NCI-H526 treated with DMSO at 0.1 percent for 48 hours (cell line): ENCODE measurements around the gene FRRS1.
"Not testable (repeated sequence)": the region's sequence is repeated elsewhere in the genome, so short reads cannot be mapped to it uniquely, and the experiment has no call there.

Experiments used
- DNase-seq: peaks from one replicate; lab custom pipeline; 2025; lab: John Stamatoyannopoulos, UW

Gene FRRS1

DNA sequence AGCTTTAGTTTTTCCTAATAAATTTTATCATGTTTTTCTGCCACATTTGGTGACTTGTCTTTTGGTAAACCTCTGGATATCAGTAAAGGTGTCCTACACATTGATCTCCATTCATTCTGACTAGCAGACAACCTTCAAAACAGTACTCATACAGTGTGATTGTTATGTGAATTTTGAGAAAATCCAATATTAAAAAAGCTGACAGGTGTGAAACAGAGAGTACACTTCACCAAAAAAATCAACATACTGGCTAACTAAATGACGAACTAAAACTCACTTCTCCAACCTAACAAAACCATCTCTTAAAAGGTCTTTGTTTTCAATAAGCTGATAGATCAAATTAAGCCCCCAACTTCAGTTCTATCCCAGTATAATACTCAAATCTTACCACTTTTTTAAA, 1.5 kb downstream of the FRRS1 start:
- DNase-seq = no peak

DNA sequence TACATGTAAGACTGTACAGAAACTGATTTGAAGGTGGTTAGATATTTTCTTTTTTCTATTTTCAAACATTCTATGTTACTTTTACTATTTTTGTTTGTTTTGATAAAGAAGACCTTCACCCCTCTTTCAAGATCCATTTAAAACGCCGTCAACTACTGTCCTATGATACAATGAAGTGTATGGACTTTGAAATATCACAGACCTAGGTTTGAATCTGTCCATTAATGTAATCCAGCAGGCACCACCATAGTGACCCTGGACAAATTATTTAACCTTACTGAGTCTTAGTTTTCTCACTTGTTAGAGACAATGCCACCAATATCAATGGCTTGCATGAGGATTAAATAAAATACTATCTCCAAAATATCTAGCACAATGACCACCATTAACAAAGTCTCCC, 2.0 kb downstream of the FRRS1 start:
- no peak for DNase-seq

DNA sequence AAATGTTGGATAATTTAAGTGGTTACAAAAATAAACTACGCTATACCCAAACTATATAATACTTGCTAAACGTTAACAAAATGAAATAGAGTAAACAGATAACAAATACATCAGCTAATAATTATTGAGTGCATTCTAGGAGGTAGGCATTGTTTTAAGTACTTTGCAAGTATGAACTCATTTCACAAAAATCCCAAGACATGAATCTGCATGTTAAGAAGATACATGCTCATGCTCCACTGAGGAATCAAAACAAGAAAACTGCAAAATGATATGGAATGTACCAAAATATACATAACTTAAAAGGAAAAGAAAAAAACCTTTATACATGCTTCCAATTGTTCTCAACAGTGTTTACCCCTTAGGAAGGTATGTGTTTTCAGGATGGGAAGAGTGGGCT, 2.5 kb downstream of the FRRS1 start:
- DNase-seq = no peak

DNA sequence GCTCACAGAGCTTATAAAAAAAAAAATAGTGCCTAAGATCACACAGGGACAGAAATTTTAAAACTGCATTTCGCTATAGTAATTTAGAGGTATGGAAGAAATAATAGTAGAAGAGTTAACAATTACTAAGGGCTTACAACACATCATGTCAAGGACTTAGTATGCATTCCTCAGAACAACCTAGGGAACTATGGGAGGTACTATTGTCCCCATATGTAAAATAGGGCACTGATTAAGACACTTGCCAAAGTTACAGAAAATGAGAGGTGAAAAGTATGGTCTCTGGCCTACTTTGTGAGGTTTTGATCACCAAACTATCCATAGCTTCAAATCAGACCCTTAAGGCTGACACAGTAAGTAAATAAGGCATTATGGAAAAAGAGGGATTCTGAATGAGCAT, 4.7 kb downstream of the FRRS1 start:
- no peak for DNase-seq

DNA sequence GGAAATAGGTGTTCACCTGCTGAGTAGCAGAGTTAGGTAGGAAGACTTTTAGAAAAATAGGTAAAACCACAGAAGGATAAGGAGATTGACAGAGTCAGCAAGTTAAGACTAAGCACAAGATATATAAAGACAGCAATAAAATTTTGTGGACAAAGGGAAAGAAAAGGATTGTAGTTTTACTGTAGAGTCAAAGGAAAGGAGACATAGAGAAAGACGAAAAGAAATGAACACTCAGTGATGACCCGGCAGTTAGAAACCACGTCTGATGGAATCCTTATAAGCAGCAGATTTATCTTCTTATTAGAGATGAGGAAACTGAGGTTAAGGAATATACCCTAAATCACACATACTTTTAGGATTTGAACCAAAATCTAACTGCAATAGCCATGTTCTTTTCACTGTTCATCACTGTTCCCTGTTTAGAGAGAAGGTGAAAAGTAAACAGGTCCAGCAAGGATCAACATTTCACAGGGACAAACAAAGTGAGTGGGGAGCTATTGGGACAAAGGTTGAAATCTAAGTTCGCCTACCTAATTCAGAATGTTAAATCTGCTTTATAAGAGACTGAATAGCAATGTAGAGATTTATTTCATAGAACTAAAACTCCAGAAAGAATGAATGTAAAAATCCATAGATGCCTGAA, 6.8 kb downstream of the FRRS1 start:
- DNase-seq = no peak

DNA sequence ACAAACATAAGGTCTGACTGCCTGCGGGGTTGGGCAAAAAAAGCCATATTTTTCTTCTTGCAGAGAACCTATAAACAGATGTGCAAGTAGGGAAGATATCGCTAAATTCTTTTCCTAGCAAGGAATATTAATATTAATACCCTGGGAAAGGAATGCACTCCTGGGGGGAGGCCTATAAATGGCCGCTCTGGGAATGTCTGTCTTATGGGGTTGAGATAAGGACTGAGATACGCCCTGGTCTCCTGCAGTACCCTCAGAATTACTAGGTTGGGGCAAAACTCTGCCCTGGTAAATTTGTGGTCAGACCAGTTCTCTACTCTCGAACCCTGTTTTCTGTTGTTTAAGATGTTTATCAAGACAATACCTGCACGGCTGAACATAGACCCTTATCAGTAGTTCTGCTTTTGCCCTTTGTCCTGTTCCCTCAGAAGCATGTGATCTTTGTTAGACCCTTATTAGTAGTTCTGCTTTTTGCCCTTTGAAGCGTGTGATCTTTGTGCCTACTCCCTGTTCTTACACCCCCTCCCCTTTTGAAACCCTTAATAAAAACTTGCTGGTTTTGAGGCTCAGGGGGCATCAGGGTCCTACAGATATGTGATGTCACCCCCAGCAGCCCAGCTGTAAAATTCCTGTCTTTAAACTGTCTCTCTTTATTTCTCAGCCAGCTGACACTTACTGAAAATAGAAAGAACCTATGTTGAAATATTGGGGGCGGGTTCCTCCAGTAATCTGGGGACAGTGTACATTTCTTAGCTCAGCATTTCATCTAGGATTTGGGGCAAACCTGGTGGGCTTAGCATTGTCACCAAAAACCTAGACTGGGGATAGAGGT, 7.5 kb downstream of the FRRS1 start:
- DNase-seq = not testable (repeated sequence)

DNA sequence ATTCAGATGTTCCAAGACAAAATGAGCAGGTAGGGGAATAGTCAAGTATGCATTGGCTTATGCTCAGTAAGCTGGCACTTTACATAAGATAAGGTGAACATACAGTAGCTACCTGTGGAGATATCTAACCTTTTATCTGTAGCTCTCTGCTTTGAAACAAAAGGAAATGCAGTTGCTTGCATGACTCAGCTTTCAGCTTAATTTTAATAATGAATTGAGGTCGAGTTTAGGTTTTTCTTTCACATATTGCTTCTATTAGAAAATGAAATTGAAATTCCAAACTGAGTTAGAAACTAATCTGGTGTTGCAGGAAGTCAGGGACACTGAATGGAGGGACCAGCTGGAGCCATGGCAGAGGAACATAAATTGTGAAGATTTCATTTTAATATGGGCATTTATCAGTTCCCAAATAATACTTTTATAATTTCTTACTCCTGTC, 8.3 kb downstream of the FRRS1 start:
- DNase-seq = no peak

DNA sequence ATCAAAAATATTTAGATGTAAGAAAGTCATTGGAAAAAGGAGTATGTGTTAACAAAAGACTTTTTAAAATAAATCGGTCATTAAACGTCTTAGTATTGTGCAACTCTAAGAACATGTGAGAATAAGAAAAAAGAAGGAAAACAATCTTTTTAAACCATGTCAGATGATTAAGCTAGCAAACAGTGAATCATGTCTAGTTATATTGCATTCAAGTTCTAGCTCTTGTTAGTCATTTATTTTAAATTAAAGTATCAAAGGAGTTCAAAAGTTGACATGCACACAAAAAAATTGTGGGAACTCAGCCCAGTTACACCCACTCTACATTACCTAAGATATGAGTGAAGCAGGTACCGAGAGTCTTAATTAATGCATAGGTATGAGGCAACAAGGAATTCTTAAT, 9.8 kb downstream of the FRRS1 start:
- no peak for DNase-seq

DNA sequence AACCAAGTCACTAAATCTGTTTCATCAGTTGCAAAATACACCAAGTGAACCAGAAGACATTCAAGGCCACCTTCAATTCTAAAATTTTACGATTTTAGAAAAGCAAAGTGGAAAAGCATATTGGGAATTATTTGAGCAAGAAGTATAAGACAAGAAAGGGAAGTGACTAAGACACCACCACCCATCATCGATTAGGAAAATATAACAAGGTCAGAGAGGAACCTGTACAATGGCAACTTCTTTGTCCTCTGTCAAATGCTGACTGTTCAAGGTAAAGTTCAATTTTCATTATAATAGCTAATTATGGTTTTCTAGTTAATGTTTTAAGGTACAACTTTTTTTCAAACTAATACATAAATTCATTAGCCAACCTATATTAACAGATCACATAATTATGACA, 10.8 kb downstream of the FRRS1 start:
- DNase-seq = no peak

DNA sequence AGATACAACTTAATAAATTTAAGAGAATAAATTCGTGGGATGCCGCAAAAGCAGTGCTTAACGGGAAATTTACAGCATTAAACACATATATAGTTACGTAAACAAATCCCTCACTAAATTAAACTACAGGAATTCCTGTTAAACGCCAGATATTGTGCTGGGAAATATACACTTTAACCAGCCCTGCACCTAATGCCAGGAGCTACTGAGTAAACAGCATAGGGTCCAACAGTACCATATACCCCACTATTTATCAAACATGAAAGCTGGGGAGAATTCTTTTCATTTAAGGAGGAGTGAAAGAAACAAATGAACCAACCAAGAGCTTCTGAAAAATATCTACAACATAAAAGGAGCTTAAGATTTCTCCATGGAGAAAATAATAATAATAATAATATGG, 11.7 kb downstream of the FRRS1 start:
- DNase-seq = no peak

DNA sequence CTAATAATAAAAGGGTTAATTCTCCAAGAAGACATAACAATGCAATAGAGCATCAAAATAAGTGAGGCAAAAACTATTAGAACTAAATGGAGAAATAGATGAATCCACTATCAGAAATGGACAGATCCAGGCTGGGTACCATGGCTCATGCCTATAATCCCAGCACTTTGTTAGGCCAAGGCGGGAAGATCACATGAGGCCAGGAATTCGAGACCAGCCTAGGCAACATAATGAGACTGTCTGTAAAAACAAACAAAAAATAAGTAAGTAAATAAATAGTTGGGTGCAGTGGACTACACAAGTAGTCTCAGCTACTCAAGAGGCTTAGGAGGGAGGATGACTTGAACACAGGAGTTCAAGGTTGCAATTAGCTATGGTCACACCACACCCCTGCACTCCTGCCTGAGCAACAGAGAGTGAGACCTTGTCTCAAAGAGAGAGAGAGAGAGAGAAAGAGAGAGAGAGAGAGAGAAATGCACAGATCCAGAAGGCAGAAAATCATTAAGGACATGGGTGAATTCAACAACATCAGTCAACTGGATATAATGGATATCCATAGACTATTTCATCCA, 12.3 kb downstream of the FRRS1 start:
- no peak for DNase-seq

DNA sequence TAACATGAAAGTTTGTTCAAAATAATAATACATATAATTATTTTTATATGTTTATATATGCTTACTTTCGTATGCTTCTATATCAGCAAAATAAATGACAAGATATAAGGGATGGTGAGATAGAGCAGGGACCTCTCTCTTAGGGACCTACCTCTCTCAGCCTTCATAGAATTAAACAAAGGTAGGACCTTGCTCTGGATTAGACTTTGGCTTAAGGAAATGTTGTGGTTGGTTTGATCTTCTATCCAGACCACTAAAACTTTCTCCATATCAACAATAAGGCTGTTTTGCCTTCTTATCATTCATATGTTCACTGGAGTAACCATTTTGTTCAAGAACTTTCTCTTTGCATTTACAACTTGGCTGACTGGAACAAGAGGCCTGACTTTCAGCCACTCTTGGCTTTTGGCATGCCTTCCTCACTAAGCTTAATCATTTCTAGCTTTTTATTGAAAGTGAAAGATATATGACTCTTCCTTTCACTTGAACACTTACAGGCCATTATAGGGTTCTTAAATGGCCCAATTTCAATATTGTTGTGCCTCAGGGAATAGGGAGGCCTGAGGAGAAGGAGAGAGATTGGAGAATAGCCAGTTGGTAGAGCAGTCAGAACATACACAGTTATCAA, 14.4 kb downstream of the FRRS1 start:
- no peak for DNase-seq

DNA sequence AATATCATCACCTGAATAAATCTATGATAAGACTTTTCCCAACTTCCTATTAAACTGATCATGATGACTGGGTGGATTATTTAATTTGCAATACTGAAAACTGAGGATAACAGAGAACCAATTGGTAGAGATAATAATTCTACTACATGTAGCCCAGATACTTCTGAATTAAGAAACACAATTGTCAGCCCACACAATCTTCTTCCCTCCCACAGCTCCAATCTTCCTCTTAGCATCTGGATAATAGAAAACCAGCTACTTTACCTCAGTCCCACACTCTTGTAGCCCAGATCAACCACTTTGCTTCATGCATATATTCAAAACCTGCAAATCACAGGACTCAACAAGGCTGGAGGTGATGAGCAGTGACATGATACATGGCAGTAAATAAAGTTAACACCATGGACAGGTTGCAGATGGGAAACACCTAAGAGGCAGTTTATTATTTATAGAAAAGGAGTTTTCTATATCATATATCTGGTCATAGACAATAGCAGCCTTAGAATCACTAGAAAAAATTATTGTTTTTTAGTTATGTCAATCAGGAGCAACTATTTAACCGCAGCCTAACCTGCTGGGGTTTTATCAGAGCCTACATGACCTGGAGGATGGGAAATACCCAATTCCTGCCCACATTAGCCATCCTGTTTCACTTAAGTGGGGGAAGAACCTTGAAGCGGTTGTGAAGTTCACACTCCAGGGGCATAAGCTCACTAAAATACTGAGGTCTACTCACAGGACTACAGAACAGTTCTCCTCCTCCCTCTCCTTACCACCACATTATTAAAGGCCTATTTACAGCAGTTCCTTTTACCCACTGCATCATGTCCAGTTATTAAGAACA, 16.7 kb downstream of the FRRS1 start:
- DNase-seq = no peak

DNA sequence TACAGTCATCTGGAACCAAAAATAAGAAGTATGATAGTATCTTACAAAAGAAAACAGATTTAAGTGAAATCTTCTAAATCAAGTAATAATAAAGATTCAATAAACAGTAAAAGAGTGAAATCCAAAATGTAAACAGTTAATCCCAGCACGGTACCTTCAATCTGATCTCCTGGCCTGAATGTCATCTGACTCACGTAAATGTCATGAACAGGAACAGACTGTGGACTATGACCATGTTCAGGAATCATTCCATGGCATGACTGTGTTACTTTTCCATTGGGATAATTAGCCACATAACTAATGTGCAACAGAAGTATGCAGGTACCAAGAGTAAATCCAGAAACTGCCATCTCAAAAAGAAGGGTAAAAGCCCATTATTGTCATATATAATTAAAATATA, 18.0 kb downstream of the FRRS1 start:
- DNase-seq = no peak

DNA sequence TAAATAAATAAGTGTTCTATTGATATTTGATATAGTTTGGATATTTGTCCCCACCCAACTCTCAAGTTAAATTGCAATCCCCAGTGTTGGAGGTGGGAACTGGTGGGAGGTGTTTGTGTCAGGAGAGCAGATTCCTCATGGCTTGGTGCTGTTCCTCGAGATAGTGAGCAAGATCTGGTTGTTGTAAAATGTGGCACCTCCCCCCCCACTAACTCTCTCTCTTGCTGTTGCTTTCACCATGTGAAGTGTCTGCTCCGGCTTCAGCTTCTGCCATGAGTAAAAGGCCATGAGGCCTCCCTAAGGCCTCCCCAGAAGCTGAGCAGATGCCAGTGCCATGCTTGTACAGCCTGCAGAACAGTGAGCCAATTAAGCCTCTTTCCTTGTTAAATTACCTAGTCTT, 20.8 kb downstream of the FRRS1 start:
- no peak for DNase-seq

DNA sequence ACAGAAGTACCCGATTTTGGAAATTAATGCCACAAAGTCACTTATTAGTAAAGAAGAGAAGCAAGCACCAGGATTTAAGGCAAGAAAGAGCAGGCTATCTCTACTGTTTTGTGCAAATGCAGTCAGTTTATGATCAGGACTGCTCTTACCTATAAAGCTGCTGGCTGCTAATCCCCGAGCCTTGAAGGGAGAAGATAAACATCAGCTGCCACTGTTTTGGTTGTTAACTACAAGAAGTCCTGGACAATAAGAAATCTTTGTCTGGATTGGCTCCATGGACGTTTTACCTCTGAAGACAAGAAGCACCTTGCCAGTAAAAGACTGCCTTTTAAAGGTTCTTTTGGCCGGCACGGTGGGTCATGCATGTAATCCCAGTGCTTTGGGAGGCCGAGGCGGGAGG, 21.4 kb downstream of the FRRS1 start:
- no peak for DNase-seq

DNA sequence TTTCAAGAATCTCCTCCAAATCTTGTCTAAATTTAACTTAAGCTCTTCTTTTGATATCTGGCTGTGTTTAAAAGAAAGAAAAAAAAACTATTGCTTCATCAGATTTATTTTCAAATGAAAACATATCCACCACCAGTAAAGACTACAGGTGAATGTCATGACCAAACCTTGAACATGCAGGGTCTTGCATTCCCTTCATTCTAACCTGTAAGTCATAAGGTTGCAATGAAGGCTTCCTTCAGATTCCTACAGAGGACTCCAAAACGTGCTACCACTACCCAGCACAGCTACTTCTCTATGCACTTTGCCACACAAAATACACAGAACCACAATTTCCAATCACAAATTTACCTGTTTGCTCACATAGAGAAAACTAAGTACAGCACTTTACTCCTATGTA, 26.3 kb downstream of the FRRS1 start:
- no peak for DNase-seq

DNA sequence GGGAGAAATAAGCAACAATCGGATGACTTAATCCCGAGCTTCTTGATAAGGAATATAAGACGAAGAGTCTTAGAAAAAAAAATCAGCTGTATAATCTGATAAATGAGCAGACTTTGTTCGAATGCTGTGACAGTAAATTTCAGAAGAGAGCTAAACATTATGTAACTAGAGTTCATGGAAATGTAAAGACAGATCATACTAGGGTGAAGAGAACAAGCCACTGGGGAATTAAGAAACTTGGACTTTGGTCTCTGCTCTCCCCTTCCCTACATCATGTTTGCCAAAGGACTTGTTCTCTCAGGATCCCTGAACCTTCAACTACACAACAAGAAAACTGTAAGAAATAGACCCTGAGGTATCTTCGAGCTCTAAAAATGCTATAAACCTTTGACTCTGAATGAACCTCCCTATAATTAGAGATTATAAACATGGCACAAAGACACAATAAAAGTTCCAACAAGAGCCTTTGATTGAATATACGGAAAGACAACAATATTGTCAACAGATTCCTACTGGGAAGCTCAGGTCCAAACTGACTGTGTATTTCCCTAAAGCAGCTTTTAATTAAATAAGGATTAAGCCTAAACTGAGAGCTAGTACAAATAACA, 27.5 kb downstream of the FRRS1 start:
- DNase-seq = peak; percentile 55

DNA sequence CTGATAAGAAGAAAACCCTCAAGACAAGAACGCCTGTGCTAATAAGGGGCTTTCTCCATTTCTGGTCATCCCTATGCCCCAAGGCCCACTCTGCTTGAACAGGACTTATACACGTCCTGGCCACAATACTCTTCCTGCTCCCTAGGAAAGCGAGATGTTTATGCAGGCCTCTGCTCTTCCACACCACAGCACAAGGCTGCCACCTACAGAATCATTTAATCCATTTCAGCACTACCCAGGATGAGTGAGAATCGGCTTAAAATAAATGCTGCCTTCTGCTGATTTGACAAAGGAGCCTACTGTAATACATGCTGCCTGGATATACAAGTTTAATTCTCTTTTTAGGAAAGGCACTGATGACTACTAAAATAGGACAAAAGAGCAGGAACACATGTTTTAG, 29.4 kb downstream of the FRRS1 start:
- peak; percentile 73 for DNase-seq

DNA sequence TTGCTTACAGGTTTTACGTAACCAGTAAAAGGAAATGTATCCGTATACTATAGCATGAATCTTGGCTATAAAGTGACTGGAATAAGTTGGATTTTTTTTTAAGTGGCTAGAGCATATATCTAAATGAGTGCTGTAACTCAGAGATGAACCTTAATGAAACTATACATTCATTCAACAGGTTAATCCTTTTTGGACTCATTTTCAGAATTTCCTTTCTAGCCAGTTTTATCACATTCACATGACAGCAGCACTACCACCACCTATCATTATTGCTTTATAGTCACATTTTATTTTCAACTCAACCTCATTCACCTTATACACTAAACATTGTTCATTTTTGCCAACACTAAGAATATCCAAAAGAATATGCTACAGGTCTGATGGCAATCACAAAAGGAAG, 30.6 kb downstream of the FRRS1 start:
- DNase-seq = no peak

DNA sequence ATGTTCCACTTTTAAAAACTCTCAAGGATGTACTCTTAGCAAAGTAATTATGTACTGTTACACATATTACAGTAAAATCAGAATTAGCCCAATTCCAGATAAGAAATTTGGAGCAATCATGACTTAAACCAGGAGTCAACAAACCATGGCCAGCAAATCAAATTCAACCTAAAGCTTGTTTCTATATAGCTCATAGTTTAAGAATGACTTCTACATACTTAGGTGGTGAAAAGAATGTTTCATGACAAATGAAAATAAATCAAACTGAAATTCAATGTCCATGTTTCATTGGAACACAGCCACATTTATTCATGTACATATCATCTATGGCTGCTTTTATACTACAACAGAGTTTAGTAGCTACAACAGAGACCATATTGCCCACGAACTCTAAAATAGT, 35.1 kb downstream of the FRRS1 start:
- DNase-seq = no peak
